Measurements from ENCODE around the gene DQX1.

The DQX1 gene

GRCh38 chr2:74530239-74531187 is 4.5 kb upstream of the DQX1 start:
- Histone ChIP-seq H3K4me3 (replicated peaks; ENCODE audit: insufficient read depth, low read length) (peak overlapping the region; percentile 96), H3K27ac (replicated peaks) (peak overlapping the region; percentile 93), H3K27me3 (ENCODE audit: insufficient read depth, poor library complexity, severe bottlenecking) (no peaks in the 10 kb centered on the region)
- TF ChIP-seq SPI1 (IDR thresholded peaks at IDR 0.05; ENCODE audit: borderline replicate concordance, low read depth) (no peak), POLR2AphosphoS5 (IDR thresholded peaks at IDR 0.05; ENCODE audit: low read depth) (0 out of 2 replicates have a peak, but pooled peaks have one; percentile 22)
- peak in 1 of 2 experiments; percentile 52 for DNase-seq (ENCODE audit: low read depth in 1 of 2, low spot score in 1 of 2)

GRCh38 chr2:74529357-74530238 is 3.6 kb upstream of the DQX1 start, which contains the start of the genes AUP1 and HTRA2:
TSS of gene AUP1 (minus strand) at chr2:74529706. CDS start at chr2:74529629, 77 bp downstream.
TSS of gene HTRA2 (plus strand) at chr2:74529933. CDS start at chr2:74530007, 74 bp downstream.
- H3K27me3 ChIP-seq (ENCODE audit: insufficient read depth, poor library complexity, severe bottlenecking): no peaks in the 10 kb centered on the region
- peak within 1 kb of the TSS; percentile 93 for H3K27ac ChIP-seq (replicated peaks)
- H3K4me3 ChIP-seq (replicated peaks; ENCODE audit: insufficient read depth, low read length): peak within 1 kb of the TSS; percentile 96
- no peak for TF ChIP-seq SPI1 (IDR thresholded peaks at IDR 0.05; ENCODE audit: borderline replicate concordance, low read depth)
- TF ChIP-seq, protein P1, sequence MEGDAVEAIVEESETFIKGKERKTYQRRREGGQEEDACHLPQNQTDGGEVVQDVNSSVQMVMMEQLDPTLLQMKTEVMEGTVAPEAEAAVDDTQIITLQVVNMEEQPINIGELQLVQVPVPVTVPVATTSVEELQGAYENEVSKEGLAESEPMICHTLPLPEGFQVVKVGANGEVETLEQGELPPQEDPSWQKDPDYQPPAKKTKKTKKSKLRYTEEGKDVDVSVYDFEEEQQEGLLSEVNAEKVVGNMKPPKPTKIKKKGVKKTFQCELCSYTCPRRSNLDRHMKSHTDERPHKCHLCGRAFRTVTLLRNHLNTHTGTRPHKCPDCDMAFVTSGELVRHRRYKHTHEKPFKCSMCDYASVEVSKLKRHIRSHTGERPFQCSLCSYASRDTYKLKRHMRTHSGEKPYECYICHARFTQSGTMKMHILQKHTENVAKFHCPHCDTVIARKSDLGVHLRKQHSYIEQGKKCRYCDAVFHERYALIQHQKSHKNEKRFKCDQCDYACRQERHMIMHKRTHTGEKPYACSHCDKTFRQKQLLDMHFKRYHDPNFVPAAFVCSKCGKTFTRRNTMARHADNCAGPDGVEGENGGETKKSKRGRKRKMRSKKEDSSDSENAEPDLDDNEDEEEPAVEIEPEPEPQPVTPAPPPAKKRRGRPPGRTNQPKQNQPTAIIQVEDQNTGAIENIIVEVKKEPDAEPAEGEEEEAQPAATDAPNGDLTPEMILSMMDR (IDR thresholded peaks at IDR 0.05; ENCODE audit: insufficient read depth, low read length): no peak
- TF ChIP-seq GABPA (IDR thresholded peaks at IDR 0.05; ENCODE audit: low read depth): peak; percentile 87
- TF ChIP-seq POLR2AphosphoS5 (IDR thresholded peaks at IDR 0.05; ENCODE audit: low read depth): peak; percentile 93
- TF ChIP-seq, protein P2, sequence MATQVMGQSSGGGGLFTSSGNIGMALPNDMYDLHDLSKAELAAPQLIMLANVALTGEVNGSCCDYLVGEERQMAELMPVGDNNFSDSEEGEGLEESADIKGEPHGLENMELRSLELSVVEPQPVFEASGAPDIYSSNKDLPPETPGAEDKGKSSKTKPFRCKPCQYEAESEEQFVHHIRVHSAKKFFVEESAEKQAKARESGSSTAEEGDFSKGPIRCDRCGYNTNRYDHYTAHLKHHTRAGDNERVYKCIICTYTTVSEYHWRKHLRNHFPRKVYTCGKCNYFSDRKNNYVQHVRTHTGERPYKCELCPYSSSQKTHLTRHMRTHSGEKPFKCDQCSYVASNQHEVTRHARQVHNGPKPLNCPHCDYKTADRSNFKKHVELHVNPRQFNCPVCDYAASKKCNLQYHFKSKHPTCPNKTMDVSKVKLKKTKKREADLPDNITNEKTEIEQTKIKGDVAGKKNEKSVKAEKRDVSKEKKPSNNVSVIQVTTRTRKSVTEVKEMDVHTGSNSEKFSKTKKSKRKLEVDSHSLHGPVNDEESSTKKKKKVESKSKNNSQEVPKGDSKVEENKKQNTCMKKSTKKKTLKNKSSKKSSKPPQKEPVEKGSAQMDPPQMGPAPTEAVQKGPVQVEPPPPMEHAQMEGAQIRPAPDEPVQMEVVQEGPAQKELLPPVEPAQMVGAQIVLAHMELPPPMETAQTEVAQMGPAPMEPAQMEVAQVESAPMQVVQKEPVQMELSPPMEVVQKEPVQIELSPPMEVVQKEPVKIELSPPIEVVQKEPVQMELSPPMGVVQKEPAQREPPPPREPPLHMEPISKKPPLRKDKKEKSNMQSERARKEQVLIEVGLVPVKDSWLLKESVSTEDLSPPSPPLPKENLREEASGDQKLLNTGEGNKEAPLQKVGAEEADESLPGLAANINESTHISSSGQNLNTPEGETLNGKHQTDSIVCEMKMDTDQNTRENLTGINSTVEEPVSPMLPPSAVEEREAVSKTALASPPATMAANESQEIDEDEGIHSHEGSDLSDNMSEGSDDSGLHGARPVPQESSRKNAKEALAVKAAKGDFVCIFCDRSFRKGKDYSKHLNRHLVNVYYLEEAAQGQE (IDR thresholded peaks at IDR 0.05; ENCODE audit: insufficient replicate concordance, low read depth): peak; percentile 67
- DNase-seq (ENCODE audit: low read depth in 1 of 2, low spot score in 1 of 2): peak; percentile 94 to 99

GRCh38 chr2:74528600-74529356 is 2.7 kb upstream of the DQX1 start:
- no peaks in the 10 kb centered on the region for H3K27me3 ChIP-seq (ENCODE audit: insufficient read depth, poor library complexity, severe bottlenecking)
- peak overlapping the region; percentile 93 for H3K27ac ChIP-seq (replicated peaks)
- DNase-seq (ENCODE audit: low read depth in 1 of 2, low spot score in 1 of 2): no peak
- H3K4me3 ChIP-seq (replicated peaks; ENCODE audit: insufficient read depth, low read length): peak overlapping the region; percentile 96
- TF ChIP-seq, protein P2 (IDR thresholded peaks at IDR 0.05; ENCODE audit: insufficient replicate concordance, low read depth): no peak
- TF ChIP-seq GABPA (IDR thresholded peaks at IDR 0.05; ENCODE audit: low read depth) (no peak), SPI1 (IDR thresholded peaks at IDR 0.05; ENCODE audit: borderline replicate concordance, low read depth) (no peak)
- TF ChIP-seq, protein P1 (IDR thresholded peaks at IDR 0.05; ENCODE audit: insufficient read depth, low read length): no peak

Measured in HL-60 (cell line).